HG03025 (cell line): ENCODE measurements around the gene VAMP8.
A peak's percentile ranks its signal among the peaks of the same experiment; 100 is the strongest.
"Not testable (repeated sequence)": the region's sequence is repeated elsewhere in the genome, so short reads cannot be mapped to it uniquely, and the experiment has no call there.

ENCODE experiments used
- ATAC-seq: cut with Tn5 transposase; IDR thresholded peaks from one replicate; pipeline ENCODE4 v1.9.1; 2021; ENCODE audit warnings: mild to moderate bottlenecking, moderate library complexity; ENCODE audit not compliant: unreplicated experiment, low FRiP score

Gene VAMP8

DNA sequence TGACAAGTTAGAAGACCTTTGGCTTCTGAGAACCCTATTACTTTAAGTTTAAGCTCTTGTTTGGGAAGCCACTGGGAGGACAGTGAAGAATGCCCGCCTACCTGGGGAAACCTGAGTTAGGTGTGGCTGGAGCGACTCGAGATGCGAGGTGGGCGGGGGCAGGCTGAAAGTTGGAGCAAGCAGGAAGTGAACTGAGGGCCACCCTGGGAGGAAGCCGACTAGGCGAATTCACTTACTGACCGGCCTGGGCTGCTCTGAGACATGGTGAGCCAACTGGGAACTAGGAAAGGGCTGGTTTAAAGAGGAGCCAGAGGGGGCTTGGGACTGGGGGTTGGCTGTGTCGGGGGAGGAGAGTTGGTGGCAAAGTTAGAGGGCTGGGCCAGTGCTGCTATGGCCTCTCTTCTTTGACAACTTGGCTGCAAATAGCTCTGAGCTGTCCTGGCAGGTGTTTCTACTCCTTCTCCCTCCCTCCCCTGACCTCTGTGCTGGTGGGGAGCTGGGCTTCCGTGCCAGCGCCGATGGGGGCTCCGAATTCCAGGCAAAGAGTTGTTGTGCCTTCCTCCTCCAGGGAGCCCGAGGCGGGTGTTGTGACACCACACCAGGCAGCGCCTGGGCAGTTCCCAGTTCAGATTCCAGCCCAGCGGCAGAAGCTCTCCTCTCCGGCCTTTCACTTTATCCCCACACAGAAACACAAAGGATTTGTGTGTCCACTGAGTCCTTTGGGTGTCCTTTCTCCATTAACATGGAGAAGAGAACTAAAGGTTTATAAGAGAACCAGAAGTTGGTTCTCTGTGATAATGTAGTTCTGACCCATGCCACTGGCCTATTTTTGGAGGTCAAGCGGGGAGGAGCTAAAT is at the start of gene VAMP8:
Gene VAMP8 (plus strand): TSS at position 201 of the 857 bp plus-strand sequence. CDS start 61 bp downstream, at position 262.
- peak; percentile 64 for ATAC-seq

DNA sequence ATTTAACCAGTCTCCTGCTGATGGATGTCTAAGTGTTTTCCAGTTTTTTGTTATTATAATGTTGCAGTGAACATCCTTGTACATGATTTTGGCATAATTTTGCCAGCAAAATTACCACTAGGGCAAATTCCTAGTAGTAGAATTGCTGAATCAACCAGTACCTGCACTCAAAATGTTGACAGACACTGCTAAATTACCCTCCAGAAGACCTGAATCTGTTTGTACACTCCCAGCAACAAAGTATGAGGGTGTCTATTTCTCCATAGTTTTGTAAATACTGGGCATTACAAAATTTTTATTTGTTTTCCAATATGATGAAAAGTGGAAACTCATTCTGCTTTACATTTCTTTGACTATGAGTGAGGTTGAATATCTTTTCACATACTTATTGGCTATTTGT is 49.6 kb upstream of the VAMP8 start:
- no peak for ATAC-seq

DNA sequence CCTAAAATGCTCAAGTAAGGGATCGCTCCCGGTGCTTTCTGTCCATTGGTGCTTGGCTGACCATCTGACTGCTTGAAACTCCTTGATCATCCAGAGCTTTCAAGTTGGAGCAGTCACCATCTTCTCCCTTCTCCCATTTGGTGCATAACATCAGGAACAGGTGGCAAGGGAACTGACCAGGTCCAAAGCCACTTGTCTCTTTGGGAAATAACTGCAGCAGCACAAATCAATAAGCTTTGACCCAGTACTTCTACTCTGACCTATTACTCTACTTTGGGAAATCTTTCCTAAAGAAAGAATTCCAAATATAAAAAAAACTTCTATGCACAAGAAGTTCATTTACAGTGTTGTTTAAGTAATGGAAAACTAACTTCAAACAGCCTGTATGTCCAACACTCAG is 49.0 kb upstream of the VAMP8 start:
- no peak for ATAC-seq

DNA sequence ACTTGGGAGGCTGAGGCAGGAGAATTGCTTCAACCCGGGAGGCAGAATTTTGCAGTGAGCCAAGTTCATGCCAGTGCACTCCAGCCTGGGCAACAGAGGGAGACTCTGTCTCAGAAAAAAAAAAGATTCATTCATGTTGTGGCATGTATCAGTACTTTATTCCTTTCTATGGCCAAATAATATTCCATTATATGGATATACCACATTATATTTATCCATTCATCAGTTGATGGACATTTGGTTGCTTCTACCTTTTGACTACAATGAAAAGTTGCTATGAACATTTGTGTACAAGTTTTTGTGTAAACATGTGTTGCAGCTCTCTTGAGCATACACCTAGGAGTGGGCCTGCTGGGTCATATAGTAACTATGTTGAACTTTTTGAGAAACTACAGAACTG is 47.6 kb upstream of the VAMP8 start:
- no peak for ATAC-seq

DNA sequence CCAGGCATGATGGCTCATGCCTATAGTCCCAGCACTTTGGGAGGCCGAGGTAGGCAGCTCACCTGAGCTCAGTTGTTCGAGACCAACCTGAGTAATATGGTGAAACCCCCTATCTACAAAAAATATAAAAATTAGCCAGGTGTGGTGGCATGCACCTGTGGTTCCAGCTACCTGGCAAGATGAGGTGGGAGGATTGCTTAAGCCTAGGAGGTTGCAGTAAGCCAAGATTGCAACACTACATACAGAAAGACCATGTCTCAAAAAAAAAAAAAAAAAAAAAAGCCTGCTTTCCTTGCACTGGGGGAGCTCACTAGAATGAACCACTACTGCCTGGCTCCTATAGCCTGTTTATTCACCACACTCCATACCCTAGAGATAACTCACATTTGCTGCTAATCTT is 45.8 kb upstream of the VAMP8 start:
- ATAC-seq, result no peak

DNA sequence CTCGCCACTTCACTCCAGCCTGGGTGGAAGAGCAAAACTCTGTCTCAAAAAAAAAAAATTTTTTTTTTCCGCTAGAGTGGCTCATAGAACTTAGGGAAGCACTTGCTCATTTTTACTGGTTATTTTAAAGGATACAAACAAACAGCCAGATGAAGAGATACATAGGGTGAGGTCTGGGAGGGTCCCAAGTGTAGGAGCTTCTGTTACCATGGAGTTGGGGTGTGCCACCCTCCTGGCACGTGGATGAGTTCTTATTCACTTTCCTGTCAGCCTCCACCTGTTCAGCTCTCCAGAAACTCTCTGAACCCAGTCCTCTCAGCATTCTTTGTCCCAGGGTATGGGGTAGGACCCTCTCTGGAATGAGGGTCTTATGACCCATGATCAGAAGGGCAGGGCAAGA is 43.3 kb upstream of the VAMP8 start:
- ATAC-seq, result no peak

DNA sequence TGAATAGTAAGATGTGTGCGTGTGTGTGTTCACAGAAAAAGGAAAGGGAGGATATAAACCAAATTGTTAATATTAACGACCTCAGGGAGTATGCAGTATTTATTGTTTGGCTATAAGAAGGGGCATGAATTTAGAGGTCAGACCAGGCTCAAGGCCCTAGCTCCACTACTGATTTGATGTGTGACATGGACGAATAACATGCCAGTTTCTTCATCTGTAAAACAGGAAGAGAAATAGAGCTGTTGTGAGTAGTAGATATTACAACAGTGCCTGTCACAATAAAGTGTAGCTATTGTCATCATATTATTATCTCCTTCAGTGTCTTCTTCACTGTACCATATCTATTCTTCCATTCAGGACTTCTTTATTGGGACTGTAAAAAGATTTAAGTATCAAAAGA is 42.5 kb upstream of the VAMP8 start:
- ATAC-seq, result no peak

DNA sequence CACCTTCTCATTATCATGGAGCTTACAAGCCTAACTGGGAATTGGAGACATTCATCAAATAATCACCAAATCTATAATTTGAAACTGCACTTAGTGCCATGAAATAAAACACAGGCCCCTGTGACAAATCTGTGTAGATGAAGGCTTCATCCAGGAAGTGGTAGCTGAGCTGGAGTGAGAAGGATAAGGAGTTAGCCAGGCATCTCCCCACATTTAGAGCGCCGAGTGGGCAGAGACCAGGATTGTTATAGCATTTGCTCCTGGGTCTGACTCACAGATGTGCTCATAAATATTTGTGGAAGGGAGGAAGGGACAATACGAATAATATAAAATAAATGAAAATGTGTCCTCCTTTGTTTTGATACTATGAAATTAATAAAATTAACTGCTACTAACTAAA is 40.9 kb upstream of the VAMP8 start:
- ATAC-seq, result no peak

DNA sequence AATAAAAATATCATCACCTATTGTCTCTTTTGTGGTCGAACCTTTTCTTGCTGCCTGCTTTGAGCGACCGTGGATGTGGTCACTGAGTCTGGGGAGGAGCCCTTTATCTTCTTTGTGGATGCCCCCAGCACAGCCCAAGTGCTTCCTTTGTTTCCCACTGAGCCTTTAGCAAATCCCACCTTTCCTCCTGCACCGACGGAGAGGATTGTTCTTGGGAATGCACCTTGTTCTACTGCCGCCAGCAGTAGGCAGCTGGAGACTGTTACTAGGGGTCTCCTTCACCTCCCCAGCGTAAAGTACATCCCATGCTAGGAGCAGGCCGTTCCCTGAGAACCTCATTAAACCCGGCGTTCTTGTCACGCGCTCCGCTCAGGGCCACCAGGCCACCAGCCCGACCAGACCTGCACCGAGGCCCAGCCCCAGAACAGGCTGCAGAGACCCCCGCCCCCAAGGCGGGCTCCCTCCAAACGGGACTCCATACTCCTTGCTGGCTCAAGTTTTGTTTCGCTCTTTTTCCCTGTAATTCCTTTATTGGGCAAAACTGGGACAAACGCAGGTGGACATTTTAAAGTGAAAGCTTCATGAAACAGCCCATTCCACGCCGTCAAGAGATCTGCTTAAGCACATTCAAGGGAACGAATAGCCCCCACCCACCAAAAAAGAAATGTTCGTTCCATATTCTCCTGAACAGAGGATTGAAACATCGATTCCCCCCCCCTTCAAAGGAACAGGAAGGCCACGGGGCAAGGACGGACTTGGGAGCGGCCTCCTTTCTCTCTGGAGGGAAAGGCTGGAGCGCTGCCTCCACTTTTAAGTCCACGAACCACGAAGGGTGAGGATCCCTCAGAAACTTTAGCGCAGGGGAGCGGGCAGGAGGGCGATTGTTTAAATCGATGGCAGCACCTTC is 39.5 kb upstream of the VAMP8 start:
- no peak for ATAC-seq

DNA sequence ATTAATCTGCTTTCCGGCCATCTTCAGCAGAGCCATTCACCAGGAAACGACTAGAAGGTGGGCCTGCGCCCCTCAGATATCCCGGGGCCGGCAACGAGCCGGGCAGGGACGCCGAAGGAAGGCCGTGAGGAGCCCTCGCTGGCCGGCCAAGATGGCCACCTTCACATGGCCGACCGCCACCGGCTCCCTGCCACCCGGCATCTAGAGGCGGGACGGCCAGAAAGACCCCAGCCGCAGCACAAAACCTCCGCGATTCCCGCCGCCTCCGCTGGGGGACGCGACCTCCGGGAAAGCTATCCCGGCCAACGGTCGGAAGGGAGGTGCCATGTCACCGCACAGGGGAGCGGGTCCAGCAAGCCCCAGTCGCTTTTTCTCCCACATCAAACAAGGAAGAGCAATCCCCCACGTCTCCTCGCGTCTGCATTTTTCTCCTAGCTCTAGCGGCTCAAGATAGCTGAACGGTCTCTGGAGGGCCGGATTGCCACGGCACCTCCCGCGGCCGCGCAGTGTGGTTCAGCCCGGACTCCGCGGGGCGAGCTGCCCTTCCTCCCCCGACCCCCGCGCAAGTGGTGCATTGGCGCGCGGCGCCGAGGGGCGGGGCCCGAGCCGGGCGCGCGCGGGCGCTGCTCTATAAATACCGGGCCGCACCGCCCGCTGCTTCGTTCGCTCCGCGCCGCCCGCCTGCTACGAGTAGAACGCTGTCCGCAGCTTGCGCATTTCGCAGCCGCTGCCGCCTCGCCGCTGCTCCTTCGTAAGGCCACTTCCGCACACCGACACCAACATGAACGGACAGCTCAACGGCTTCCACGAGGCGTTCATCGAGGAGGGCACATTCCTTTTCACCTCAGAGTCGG is 38.7 kb upstream of the VAMP8 start, which contains the start of gene MAT2A:
Gene MAT2A (plus strand): TSS at position 662 of the 854 bp plus-strand sequence. CDS start 120 bp downstream, at position 782.
- ATAC-seq, result peak; percentile 64

DNA sequence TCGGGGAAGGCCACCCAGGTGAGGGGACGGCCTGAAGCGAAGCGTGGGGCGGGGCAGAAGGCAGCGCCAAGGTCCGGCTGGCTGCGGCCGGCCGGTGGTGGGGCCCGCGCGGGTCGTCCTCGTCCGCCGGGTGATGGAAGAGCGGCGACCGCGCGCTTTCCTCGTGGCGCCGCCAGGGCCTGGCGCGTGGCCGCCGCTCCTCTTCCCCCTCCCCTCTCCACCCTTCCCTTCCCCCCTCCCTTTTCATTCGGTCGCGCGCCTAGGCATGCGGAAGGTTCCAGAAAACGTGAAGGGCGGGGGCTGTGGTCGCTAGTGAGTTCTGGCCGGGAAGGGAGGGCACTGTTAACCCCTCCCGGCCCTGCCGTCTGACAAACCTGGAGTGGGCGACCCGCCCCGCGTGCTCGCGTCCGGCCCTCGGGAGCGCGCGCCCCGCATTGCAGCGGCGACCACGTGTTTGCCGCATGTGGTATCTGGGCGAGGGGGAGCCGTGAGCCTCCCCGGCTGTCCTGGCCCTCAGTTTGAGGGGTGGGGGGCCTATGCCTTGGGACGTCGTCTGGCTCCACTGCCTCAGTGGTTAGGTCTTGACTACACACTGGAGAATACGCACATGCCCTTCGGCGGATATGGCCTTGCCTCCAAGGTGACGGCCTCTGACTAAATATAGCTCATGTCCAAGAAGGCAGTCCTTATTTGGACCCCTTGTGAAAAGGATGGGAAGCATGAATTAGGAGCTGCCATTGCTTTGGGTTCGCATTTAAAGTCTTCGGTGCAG is 37.8 kb upstream of the VAMP8 start:
- peak; percentile 31 for ATAC-seq

DNA sequence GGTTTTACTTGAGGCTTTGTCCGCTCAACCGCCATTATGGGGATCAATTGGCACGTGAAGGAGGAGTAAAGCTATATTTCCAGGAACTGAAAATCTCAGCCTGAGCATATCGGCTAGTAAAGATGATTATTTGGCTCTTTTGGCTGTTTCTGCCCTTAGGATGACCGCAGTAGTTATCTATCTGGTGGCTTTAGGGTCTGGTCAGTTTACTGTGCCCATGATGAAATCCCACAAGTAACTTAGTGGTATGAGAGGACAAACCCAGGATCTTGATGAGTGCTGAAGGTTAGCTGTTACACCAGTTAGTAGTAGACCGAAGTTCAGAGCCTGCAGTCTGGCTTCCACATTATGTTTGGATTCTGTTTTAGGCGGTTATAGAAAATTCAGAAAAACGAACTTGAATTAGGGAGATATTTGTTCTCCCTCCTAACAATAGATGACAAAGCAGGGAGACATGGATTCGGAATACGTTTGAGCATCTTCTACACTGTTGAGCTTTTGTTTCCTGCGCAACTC is 37.2 kb upstream of the VAMP8 start:
- ATAC-seq, result no peak

DNA sequence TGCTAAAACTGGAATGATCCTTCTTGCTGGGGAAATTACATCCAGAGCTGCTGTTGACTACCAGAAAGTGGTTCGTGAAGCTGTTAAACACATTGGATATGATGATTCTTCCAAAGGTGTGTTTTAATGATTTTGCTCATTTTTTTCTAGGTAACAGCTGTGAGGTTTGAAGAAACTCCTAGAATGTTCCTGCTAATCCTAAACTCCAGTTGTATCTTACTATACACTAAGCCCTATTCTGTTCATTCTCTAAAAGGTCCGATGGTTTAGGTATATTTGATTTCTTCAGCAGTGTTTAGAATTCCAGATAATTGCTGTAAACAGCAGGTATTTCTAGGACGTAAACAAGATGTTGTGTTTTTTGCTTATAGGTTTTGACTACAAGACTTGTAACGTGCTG is 36.1 kb upstream of the VAMP8 start:
- ATAC-seq, result no peak

DNA sequence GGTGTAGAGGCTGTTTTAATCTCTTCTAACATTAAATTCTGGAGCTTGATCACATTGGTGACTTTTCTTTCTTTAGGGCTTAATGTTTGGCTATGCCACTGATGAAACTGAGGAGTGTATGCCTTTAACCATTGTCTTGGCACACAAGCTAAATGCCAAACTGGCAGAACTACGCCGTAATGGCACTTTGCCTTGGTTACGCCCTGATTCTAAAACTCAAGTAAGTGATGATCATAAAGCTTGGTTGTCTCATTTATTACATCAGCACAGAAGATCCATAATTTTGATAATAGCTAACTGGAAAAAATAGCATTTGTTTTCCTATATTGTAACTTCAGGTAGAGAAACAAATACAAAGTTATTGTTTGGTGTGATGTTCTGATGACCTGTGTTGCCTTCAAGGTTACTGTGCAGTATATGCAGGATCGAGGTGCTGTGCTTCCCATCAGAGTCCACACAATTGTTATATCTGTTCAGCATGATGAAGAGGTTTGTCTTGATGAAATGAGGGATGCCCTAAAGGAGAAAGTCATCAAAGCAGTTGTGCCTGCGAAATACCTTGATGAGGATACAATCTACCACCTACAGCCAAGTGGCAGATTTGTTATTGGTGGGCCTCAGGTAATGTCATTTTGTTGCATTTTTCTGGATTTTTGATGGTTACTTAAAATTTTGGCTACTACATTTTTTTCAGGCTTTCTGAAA is 35.5 kb upstream of the VAMP8 start:
- no peak for ATAC-seq

DNA sequence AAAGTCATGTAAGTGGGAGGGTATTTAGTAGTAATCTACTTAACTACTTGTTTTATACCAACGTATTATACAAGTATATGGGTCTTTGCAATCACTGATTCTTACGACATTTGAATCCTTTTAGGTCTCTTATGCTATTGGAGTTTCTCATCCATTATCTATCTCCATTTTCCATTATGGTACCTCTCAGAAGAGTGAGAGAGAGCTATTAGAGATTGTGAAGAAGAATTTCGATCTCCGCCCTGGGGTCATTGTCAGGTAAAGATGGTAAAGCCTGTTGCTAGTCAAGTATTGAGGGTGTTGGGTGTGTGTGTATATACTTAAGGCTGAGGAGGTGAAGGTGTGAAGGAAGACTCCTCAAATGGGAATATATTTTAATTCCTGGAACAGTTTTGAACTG is 34.6 kb upstream of the VAMP8 start:
- ATAC-seq, result no peak

DNA sequence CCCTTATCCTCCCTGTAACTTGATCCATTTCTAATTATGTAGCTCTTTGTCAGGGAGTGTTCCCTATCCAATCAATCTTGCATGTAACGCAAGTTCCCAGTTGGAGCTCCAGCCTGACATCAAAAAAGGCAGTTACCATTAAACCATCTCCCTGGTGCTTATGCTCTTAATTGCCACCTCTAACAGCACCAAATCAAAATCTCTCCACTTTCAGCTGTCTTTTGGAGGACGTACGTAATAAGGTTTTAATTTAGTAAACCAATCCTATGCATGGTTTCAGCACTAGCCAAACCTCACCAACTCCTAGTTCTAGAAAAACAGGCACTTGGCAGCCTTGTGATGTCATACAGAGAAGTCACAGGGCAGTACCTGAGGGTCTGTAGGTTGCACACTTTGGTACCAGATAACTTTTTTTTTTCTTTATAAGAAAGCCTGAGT is 33.1 kb upstream of the VAMP8 start:
- ATAC-seq, result not testable (repeated sequence)

DNA sequence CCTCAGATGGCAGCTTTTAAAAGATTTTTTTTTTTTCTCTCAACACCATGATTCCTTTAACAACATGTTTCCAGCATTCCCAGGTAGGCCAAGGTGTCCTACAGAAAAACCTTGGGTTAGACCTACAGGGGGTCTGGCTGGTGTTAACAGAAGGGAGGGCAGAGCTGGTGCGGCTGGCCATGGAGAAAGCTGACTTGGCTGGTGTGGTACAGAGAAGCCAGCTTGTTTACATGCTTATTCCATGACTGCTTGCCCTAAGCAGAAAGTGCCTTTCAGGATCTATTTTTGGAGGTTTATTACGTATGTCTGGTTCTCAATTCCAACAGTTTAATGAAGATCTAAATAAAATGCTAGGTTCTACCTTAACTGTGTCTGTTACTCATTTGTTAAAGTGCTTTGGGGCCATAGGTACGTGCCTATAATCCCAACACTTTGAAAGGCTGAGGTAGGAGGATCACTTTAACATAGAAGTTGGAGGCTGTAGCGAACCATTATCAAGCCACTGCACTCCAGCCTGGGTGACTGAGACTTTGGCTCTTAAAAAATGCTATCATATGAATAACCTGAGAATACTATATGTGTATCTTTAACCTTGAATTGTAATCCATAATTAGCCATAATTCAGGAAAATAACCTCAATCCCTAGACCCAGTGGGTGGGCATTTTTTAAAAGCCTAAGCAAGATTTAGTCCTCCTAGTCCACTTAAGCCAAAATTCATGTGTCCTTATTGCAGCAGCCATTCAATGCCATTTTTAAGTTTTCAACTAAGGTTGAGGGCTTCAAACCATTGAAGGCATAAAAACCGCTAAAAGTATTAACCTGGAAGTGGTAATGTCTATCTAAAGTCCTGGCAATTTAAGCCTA is 32.2 kb upstream of the VAMP8 start:
- not testable (repeated sequence) for ATAC-seq

DNA sequence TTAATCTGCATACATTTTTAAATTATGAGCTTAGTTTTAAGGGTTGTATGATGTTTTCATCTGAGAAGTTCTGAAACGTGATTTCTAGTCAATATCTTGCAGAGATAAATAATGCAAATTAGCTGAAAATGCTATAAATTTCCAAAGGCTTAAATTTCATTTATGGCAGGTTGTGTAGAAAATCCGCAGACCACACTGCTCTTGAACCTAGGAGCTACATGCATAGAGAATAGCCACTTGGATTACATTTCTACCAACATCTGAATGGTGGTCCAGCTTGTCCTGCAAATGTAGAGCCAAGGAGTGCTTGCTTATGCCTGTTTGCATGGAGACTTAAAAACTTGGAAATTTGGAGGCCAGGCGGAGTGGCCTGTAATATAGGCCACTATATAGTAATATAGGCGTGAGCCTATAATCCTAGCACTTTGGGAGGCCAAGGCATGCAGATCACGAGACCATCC is 31.6 kb upstream of the VAMP8 start:
- no peak for ATAC-seq
